Activated CD8-positive, alpha-beta memory T cell treated with anti-CD3 and anti-CD28 coated beads for 4 hours (primary cell): ENCODE measurements around the gene ZNF616.
"Not testable (repeated sequence)": the region's sequence is repeated elsewhere in the genome, so short reads cannot be mapped to it uniquely, and the experiment has no call there.

Source experiments
- DNase-seq, 2 donors: peaks; one replicate each; pipeline ENCODE4 v3.0.0-alpha.2; 2020; ENCODE audit warnings: low read depth in 2 of 2

ZNF616 gene

GRCh38 chr19:52110780-52111179 is 29.0 kb downstream of the ZNF616 start:
- no peak for DNase-seq

- no peak for DNase-seq
Measured at GRCh38 chr19:52102782-52103181, 37.0 kb downstream of the ZNF616 start.

DNA sequence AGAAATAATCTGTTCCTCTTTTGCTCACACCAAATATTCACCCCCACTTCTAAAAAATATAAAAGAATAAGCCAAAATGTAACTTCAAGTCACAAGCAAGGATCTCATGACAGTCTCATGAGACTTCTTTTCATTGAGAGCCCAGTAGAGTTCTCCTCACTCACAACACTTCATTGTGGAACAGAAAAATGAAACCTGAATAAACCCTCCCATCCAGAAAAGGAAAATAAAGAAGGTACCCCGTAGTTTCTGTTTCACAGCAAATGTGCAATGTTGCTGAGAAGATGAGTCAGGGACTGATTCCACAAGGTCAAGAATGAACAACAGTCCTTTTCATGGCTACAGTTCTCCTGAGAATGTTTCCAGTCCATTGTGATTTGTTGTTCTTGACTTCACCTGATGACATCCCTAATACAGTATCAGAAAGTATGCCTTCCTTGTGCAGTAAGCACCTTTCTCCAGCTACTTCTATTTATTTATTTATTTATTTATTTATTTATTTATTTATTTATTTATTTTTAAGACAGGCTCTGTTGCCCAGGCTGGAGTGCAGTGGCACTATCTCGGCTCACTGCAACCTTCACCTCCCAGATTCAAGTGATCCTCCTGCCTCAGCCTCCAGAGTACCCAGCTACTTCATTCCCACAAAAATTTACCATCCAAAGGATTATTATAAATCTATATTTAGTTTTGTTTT is 37.7 kb downstream of the ZNF616 start:
- DNase-seq = no peak

DNA sequence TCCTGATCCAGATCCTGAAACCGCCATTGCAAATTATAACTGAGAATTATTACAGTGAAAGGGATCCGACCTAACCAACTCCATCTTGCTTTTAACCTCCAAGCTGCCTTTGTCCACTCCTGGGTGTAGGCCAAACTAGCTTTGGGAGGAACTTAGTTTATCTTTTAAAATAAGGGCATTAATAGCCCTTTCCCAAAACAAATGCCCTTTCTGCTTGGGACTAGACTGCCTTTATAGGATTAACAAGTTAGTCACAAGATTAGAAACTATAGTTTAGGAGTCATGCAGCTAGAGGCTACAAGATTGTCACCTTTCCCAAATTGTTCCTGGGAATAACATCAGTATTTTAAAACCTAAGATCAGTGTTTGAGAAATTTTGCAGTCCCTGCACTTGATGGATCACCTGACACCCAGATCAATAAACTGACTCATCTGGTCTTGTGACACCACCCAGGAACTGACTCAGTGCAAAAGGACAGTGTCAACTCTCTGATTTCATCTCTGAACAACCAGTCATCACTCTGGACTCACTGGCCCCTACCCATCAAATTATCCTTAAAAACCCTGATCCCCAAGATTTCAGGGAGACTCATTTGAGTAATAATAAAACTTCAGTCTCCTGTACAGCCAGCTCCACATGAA is 40.1 kb downstream of the ZNF616 start:
- no peak for DNase-seq

DNA sequence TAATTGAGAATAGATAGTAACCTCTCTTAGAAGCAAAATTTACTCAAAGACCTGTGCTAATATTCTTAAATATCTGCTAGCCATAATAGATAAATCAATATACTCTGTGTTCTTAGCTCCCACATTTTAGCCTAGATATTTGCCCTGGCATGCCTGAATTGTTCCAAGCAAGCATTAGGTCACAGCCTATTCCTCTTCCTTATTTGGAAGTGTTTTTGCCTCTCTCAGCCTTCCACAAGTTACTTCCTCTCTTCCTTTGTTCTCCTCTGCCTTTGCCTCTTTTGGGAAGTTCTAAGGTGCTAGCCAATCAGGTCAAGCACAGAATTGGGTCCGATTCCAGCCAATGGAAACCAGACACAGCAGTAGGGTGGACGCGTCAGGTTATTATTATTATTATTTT is 43.3 kb downstream of the ZNF616 start:
- DNase-seq = not testable (repeated sequence)

GRCh38 chr19:52095172-52096014 is 44.3 kb downstream of the ZNF616 start, which contains the start of gene ZNF841:
TSS of gene ZNF841 (minus strand) at chr19:52095765. CDS start at chr19:52084801, 10,964 bp downstream.
- peak; percentile 74 to 75 for DNase-seq

DNA sequence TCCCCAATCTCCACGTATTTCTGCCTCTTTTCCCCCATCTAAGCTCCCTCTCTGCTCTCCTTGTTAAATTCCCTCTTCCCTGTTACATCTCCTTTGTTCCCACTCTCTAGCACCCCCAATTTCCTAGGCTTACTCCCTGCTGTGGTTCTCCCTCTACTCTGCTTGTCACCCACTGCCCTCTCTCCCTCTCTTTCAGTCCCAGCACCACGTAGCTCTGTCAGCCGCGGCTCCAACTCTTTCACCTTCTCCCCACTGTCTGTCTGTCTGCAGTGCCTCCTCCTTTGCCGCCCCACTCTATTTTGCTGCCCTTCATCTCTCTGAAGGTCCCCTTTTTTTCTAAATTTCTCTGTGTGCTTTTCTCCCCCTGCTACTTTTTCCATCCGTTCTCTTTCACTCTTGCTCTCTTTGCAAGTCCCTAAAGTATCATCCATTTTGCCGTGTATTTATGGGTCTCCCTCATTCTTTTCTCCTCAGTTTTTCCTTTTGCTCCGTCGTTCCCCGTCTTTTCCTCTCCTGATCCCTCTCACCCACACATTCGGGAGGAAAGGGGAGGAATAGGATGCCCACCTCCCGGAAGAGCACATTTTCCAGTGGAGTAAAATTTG is 45.1 kb downstream of the ZNF616 start:
- no peak for DNase-seq

DNA sequence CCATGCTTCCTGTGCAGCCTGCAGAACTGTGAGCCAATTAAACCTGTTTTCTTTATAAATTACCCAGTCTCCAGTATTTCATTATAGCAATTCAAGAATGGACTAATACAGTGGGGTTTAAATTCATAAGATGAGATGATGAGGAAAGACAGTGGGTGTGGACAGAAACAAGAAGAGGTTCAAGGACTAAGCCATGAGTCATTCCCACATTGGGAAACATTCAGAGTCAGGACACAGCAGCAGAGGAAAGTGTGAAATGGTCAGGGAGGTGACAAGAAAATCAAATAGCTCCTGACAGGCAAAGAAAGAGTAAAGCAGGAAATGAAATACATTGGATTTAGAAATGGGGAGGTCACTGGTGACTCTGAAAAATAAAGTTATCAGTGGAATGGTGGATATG is 53.3 kb downstream of the ZNF616 start:
- no peak for DNase-seq

DNA sequence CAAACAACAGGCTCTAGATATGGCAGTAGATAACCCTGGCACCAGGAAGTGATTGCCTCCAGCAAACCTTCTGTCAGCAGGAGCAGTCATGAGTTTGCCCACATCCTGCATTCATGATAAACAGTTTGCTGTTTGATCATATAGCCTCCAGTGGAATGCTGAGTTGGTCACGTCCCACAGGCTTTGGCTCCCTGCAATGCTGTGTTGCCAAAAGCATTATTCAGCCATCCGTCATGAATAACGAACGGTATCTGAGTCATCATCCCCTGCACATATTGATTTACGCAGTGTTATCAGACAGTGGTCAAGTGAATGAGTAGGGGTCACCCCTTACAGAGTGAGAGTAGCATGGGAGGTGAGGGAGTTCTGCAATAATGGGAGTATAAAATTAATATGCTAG is 69.2 kb downstream of the ZNF616 start:
- DNase-seq = no peak

DNA sequence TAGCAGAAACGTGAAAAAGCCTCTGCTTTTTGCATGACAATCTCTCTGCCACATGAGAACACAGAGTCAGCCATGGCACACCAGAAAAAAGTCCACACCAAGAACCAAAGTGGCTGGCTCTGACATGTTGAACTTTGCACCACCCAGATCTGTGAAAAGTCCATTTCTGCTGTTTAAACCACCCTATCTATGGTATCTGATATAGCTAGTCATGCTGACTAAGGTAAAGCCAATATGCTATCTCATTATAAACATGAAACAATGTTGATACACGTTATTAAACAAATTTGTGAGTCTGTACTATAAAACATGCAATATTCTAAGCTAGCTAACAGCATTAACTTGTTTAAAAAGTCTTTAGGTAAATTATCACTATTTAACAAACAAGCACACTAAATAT is 70.1 kb downstream of the ZNF616 start:
- DNase-seq = no peak

DNA sequence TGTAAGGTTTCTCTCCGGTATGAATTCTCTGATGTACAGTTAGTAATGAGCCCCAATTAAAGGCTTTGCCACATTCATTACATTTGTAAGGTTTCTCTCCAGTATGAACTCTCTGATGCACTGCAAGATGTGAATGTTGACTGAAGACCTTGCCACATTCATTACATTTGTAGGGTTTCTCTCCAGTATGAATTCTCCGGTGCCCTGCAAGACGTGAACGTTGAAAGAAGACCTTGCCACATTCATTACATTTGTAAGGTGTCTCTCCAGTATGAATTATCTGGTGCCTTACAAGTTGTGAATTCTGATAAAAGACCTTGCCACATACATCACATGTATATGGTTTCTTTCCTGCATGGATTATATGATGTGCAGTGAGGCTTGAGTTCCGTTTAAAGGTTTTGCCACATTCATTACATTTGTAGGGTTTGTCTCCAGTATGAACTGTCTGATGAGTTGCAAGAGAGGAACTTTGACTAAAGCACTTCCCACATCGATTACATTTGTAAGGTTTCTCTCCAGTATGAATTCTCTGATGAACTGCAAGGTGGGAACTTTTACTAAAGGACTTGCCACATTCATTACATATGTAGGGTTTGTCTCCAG is 73.4 kb downstream of the ZNF616 start:
- DNase-seq = no peak

GRCh38 chr19:52065399-52065798 is 74.3 kb downstream of the ZNF616 start:
- no peak for DNase-seq
